Hepatocyte (in vitro differentiated cells): ENCODE measurements around the gene SMAP2.

Experiments
- CTCF ChIP-seq: fragments of 200-600 bp; sonication (generic); IDR thresholded peaks from 2 replicates; pipeline ENCODE4 v1.5.1; 2016; ENCODE audit warnings: antibody characterized with exemption, mild to moderate bottlenecking; ENCODE audit not compliant: poor library complexity
- EZH2 ChIP-seq: fragments of 200-600 bp; sonication (generic); IDR thresholded peaks from 2 replicates; pipeline ENCODE4 v1.6.1; 2016; ENCODE audit warnings: antibody characterized with exemption, mild to moderate bottlenecking, borderline replicate concordance
- EZH2phosphoT487 ChIP-seq: fragments of 200-600 bp; sonication (generic); IDR thresholded peaks from one replicate; pipeline ENCODE4 v1.6.1; 2018; ENCODE audit warnings: antibody characterized with exemption, mild to moderate bottlenecking, low read depth, moderate library complexity; ENCODE audit not compliant: unreplicated experiment, severe bottlenecking

- TF ChIP-seq CTCF (no peak), EZH2 (no peak), EZH2phosphoT487 (no peak)
Measured at GRCh38 chr1:40391688-40392145, 18.2 kb downstream of the SMAP2 start.
